SK-N-MC (cell line): ENCODE results near the gene DIPK1B.

Source experiments
- EZH2 ChIP-seq: fragments of 200-600 bp; sonication (generic); IDR thresholded peaks from one replicate; pipeline ENCODE4 v1.6.1; 2017; ENCODE audit warnings: antibody characterized with exemption
- POLR2AphosphoS5 ChIP-seq: IDR thresholded peaks from 2 replicates; pipeline ENCODE4 v1.6.1; 2012; ENCODE audit warnings: mild to moderate bottlenecking, low read depth, low read length, borderline replicate concordance

GRCh38 chr9:136707011-136707410, 5.4 kb upstream of the DIPK1B start:
- TF ChIP-seq EZH2 (no peak), POLR2AphosphoS5 (no peak)
